NCI-H1417 (cell line): ENCODE data around the gene ROR1.

Source experiments
- DNase-seq, 3 experiments: peaks; one replicate each; lab custom pipeline; 2025; lab: John Stamatoyannopoulos, UW

Gene ROR1

GRCh38 chr1:63883494-63884235, 109.8 kb downstream of the ROR1 start:
- peak in 1 of 3 experiments; percentile 17 for DNase-seq

- DNase-seq: no peak
Observed at GRCh38 chr1:63884486-63884885, 110.7 kb downstream of the ROR1 start.

DNA sequence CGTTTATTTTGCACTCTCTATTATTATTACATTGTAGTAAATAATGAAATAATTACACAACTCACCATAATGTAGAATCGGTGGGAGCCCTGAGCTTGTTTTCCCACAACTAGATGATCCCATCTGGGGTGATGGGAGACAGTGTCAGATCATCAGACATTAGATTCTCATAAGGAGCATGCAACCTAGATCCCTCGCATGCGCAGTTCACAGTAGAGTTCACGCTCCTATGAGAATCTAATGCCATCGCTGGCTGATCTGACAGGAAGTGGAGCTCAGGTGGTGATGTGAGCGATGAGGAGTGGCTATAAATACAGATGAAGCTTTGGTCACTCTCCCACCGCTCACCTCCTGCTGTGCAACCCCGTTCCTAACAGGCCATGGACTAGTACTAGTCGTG, 112.1 kb downstream of the ROR1 start:
- no peak for DNase-seq

DNA sequence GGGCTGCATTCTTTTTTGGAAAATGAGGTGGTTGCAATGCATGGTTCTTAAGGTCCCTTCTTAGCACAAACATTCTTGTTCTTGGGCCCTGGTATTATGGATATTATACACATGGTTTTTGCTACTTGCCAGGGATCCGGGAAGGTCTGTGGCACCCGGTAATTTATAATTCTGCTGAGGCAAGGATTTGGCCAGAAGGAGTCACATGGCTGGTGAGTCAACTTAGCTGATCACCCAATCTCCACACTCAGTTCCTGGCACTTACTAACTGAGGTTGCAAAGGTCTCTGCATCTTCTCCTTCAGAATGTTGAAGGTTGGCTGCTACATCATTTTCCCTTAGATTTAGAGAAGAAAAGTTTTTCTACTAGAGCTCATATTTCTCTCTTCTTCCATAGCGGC, 112.5 kb downstream of the ROR1 start:
- no peak for DNase-seq

- DNase-seq: no peak
Observed at GRCh38 chr1:63887809-63888208, 114.0 kb downstream of the ROR1 start.

- no peak for DNase-seq
Observed at GRCh38 chr1:63888984-63889383, 115.2 kb downstream of the ROR1 start.

DNA sequence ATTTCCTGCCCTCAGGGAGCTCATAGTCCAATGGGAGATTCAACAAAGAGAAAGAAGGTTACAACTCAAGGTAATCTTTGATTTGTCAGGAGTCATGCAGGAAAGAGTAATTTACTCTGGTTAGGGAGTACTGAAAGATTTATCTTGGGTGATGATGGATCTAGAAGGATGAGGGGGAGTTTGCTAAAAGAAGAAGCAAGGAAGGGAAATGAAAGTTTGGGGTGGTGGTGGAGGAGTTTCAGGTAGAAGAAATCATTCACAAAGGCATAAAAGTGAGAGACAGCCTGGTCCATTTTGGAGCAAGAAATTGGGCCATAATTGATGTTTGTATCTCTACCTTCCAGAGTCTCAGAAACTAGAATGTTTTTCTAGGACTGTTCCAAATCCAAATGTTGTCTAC, 116.7 kb downstream of the ROR1 start:
- no peak for DNase-seq

- no peak for DNase-seq
Observed at GRCh38 chr1:63891060-63891690, 117.4 kb downstream of the ROR1 start.

DNA sequence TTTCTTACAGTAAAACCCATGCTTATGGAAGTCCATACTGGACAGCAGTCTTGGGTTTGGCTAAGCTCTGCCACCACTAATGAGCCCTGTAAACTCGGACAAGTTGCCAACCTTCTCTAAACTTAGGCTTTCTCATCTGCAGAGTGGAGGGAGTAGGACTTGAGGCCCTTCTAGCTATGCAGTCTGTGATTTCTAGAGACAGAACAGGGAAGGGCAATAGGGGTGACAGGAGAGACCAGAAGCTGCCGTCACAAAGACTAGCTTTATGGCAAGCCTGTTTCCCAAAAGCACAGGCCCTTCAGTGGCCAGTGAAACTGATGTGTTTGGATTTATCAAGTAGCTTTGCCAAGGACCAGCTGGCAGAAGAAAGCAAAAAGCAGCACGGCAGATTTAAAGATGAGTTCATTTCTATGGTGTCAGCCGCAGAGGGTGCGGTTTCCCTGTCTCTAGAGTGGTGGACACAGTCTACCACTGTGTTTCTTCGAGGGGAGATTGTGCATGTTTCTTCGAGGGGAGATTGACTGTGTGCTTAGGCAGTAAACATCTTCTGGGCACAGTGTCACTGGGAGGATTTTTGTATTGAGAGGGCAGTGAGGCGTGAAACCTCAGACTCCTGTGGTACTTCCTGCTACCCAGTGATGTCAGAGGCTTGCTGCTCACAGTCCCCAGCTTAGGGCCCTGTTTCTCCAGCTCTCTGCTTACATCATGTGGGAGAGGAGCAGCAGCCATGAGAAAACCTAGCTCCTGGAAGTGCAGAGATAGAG, 119.0 kb downstream of the ROR1 start:
- peak in 2 of 3 experiments; percentile 46 to 80 for DNase-seq

GRCh38 chr1:63893976-63894375, 120.2 kb downstream of the ROR1 start:
- no peak for DNase-seq

DNA sequence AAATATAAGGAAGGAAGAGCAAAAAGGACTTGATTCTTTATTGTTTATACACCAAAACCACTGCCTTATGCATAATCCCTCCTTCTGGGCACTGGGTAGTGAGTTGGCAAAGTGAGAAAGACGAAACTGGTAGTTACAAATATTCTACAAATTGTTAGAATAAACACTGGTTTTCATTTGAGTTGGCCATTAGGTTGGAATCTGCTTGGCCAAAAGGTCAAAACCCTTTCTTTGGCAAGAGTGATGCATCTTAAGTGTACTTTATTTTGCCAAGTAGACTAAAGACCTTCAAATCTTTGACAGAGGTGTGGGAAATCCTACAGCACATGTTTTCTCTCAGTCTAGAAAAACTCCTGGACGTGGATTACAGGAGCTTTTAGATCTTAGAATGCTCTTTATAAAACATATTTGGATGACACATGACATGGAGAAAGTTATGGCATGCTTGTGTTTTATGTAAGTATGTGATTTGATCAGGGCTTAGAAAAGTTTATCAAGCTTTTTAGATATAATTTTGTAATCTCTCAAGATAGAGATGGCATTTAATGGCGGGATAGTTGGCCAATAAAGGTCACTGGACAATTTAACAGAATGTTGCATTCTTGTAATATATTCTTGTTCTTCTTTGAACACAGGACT, 120.9 kb downstream of the ROR1 start:
- DNase-seq: no peak

- DNase-seq: no peak
Observed at GRCh38 chr1:63896755-63897154, 122.9 kb downstream of the ROR1 start.

- DNase-seq: no peak
Observed at GRCh38 chr1:63898428-63899196, 124.8 kb downstream of the ROR1 start.

GRCh38 chr1:63901094-63901493, 127.3 kb downstream of the ROR1 start:
- no peak for DNase-seq

DNA sequence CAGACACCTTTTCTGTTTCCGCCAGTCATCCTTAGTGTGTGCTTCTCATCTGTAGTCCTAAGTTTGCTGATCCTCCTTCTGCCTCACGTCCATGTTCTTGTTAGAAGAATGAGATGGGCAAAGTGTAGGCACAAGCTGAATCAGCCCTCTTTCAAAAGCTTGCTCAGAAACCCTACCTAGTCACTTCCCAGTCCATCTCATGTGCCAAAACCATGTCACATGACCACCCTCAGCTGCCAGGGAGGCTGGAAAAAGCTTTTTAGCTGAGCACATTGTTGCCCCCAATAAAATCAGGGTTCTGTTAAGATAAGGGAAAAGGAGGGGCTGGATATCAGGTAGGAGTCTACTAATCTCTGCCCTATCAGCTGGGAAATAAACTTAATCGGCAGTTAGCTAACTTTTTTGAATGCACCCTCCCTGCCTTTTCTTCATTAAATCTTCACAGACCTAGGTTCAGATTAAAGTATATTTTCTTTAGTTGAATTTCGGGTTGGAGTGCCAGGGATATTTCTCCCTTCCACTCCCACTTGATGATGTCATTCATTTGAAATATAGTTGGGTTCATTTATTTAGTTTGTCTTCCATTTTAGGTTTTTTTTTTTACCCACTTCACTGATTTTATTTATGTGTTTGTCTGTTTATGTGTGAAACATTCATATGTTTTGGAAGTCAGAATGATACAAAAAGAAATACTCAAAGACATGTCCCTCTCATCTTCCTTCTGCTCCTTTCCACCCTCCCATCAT, 129.2 kb downstream of the ROR1 start:
- no peak for DNase-seq

DNA sequence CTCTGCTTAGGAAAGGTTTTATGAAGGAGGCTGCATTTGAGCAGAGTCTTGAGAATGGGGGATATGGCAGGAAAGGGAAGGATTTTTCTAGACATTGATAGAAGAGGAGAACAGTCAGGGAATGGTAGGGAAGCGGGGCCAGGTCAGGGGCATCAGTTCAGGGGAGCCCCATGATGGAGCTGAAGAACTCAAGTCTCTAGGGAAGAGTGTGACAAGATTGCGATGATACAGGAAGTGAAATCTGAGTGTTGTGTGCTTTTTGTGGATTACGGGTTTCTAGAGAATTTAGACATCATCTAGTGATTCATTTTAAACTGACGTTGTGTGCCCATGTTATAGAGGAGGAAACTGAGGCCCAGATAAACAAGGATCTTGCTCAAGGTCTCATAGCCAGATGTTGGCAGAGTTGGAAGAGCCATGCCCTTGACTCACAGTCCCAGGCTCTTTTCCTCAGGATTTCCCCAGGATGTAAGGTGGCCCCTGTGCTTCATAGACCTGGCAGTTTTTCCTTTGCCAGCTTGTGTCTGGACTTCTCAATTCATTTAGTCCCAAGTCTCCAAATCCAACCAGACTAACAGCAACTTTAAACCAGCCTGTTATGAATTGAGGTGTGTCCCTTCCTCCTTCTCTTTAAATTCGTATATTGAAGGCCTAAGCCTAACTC, 130.3 kb downstream of the ROR1 start:
- no peak for DNase-seq

DNA sequence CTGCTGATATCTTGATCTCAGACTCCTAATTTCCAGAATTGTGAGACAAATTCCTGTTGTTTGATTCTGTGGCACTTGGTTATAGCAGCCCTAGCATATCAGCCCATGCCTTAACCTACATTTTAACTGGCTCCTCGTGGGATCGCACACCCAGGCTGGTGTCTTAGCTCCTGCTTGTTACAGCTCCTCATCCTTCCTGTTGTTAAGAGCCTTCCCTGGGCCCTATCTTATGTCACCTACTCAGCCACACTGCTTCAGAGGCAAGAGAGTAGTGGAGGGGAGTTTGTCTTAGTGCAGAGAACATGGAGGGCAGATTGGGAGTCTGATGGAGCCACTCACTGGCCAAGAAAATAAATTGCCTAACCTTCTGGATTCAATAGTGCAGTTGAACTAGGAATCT, 131.0 kb downstream of the ROR1 start:
- no peak for DNase-seq

- DNase-seq: peak in 1 of 3 experiments; percentile 30
Observed at GRCh38 chr1:63906047-63906704, 132.4 kb downstream of the ROR1 start.

DNA sequence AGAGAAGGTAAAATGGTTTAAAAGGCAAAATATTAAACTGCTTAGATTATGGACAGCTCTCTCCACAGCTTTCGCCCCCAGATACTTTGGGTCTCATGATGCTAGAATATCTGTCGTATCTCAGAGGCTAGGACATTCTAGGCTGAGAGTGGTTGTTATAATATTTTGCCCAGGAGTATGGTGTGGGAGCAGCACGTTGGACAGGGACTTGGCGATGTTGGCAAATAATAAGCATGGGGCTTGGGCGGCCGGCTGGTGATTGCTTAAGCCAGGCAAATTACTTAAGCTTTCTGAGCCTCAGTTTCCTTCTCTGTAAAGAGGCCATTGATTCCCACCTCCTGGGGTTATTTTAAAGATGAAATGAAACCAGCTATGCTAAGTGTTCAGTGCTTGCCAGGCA, 133.2 kb downstream of the ROR1 start:
- no peak for DNase-seq

DNA sequence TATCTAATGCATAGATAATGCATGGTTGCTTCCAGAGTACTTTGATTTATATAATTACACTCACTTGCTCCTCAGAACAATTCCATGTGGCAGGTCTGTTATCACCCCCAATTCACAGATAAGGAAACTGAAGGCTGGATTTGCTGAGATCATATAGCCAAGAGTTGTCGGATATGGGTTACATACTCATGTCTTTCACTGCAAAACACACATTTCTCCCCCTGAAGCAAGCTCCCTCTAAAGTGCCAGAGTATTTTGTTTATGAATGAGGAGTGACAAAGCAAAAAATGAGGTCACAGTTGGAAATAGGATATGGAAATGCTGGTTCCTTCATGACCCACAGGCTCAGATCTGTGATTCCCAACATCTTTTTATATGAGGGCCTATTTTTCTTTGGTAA, 134.2 kb downstream of the ROR1 start:
- DNase-seq: no peak
